ENCODE data around the gene TMC1.
A peak's percentile ranks its signal among the peaks of the same experiment; 100 is the strongest.

DNA sequence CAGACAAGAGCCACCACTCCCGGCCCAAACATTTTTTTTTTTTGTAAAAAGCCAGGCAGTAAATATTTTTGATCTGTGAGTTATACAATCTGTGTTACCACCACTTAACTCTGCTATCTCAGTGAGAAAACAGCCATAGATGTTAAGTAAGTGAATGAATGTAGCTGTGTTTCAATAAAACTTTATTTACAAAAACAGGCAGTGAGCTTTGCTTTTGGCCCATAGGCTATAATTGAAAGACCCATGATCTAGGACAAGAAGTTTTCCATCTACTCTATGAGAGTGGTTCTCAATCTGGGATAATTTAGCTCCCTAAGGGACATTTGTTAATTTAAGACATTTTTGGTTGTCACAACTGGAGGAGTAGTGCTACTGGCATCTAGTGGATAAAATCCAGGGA, 91.0 kb downstream of the TMC1 start:
- no peak for TF ChIP-seq POLR2A (IDR thresholded peaks at IDR 0.05; ENCODE audit: low read length)
- 0 out of 3 replicates have a peak, but pooled peaks have one; percentile 12 for TF ChIP-seq CTCF (IDR thresholded peaks at IDR 0.05)
- no peak for TF ChIP-seq ZSCAN20 (CRISPR knock-in tag; IDR thresholded peaks at IDR 0.05)
- no peak for TF ChIP-seq MAX (IDR thresholded peaks at IDR 0.05)
- TF ChIP-seq FOXS1 (CRISPR knock-in tag; IDR thresholded peaks at IDR 0.05), result no peak
- TF ChIP-seq MYC (IDR thresholded peaks at IDR 0.05; ENCODE audit: borderline replicate concordance, low read length), result no peak
- no peak for TF ChIP-seq HOXA7 (CRISPR knock-in tag; IDR thresholded peaks at IDR 0.05)
- no peak for TF ChIP-seq RARB (CRISPR knock-in tag; IDR thresholded peaks at IDR 0.05)
- no peak for TF ChIP-seq REST (IDR thresholded peaks at IDR 0.05)

Measured in A549 (cell line).